NCI-H82 treated with DMSO at 0.1 percent for 48 hours (cell line): ENCODE measurements around the gene MSANTD2.
"Not testable (repeated sequence)": the region's sequence is repeated elsewhere in the genome, so short reads cannot be mapped to it uniquely, and the experiment has no call there.

ENCODE experiments used
- DNase-seq: peaks from one replicate; lab custom pipeline; 2025; ENCODE audit not compliant: unreplicated experiment; lab: John Stamatoyannopoulos, UW

The MSANTD2 gene

GRCh38 chr11:124776865-124777645 is 23.2 kb downstream of the MSANTD2 start:
- DNase-seq, result no peak

GRCh38 chr11:124770959-124771358 is 29.2 kb downstream of the MSANTD2 start:
- DNase-seq, result not testable (repeated sequence)

GRCh38 chr11:124769806-124770774 is 30.1 kb downstream of the MSANTD2 start:
- DNase-seq, result no peak

- DNase-seq, result no peak
Measured at GRCh38 chr11:124768914-124769313, 31.3 kb downstream of the MSANTD2 start.

GRCh38 chr11:124766156-124766555 is 34.0 kb downstream of the MSANTD2 start:
- no peak for DNase-seq

GRCh38 chr11:124763156-124763947 is 36.9 kb downstream of the MSANTD2 start:
- DNase-seq, result peak; percentile 31

- no peak for DNase-seq
Measured at GRCh38 chr11:124762624-124763155, 37.5 kb downstream of the MSANTD2 start.

GRCh38 chr11:124762105-124762623 is 38.0 kb downstream of the MSANTD2 start, which contains the start of gene ESAM:
Gene ESAM, minus strand, starts transcription at chr11:124762290. Its CDS starts 136 bp downstream, at chr11:124762154.
- no peak for DNase-seq

GRCh38 chr11:124761301-124762104 is 38.7 kb downstream of the MSANTD2 start:
- DNase-seq, result peak; percentile 58

- DNase-seq, result no peak
Measured at GRCh38 chr11:124760806-124761205, 39.4 kb downstream of the MSANTD2 start.

GRCh38 chr11:124760205-124760652 is 40.0 kb downstream of the MSANTD2 start:
- DNase-seq, result no peak

- no peak for DNase-seq
Measured at GRCh38 chr11:124759266-124760204, 40.7 kb downstream of the MSANTD2 start.

- peak; percentile 15 for DNase-seq
Measured at GRCh38 chr11:124758355-124759265, 41.6 kb downstream of the MSANTD2 start.

- no peak for DNase-seq
Measured at GRCh38 chr11:124757320-124757719, 42.9 kb downstream of the MSANTD2 start.

- DNase-seq, result no peak
Measured at GRCh38 chr11:124756753-124757227, 43.4 kb downstream of the MSANTD2 start.

GRCh38 chr11:124756033-124756752 is 44.0 kb downstream of the MSANTD2 start:
- no peak for DNase-seq

GRCh38 chr11:124754710-124755109 is 45.5 kb downstream of the MSANTD2 start:
- DNase-seq, result no peak
